ENCODE results near the gene ZNF543.
"Not testable (repeated sequence)": the region's sequence is repeated elsewhere in the genome, so short reads cannot be mapped to it uniquely, and the experiment has no call there.

Gene ZNF543

DNA sequence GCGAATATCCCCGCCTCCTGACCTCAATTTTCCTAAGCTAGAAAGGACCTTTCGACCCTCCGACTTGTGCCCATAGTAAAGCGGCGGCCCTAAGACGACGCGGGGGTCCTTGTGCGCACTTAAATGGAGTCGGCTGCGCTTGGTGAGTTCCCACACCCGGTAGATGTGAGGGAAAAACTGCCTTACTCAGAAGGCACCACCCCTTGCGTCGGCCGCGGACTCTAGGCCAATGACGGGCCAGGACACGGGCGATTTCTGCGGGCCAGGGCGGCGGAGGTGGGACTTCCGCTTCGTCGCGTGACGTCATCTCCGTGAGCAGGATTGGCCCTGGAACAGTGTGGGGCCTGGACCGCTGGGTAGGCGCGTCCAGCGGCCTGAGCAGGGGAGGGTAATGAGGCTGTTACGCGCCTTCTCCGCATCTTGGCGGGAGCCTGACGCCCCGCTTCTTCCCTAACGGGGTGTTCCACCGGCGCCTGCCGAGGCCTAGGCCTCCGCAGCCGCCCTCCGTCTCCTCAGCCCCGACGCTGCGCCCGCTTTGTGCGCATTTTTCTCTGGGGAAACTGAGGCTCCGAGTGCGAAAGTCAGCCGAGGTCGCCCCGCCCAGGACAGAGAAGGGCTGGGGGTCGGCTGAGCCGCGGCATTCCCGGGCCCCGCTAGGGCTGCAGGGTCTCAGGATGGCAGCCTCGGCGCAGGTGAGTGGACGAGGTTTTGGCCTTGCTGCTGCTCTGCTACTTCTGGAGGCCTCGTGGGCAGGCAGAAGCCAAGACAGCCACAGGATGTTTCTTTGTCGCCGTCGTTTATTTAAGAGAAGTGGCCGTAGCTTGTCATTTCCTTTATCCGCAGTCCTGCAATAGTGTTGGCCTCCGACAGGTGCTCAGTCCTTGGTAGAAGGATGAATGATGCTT lies at the start of gene ZNF543:
TSS of gene ZNF543 (plus strand) at position 293 of the 905 bp plus-strand sequence. CDS start at position 675, 382 bp downstream.
- in situ Hi-C loops (cut with HindIII; ENCODE audit: low sequenced_read_pairs): no loop called here

DNA sequence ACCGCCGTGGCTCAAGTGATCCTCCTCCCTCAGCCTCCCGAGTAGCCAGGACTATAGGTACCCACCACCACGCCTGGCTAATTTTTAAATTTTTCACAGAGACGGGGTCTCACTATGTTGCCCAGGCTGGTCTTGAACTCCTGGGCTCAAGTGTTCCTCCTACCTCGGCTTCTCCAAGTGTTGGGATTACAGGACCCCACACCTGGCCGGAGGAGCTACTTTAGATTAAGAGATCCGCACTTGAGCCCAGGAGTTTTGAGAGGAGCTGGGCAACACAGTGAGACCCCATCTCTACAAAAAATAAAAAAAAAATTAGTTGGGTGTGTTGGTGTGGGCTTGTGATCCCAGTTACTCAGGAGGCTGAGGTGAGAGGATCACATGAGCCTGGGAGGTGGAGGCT lies 49.0 kb upstream of the ZNF543 start:
- in situ Hi-C loops (cut with HindIII; ENCODE audit: low sequenced_read_pairs): no loop called here

DNA sequence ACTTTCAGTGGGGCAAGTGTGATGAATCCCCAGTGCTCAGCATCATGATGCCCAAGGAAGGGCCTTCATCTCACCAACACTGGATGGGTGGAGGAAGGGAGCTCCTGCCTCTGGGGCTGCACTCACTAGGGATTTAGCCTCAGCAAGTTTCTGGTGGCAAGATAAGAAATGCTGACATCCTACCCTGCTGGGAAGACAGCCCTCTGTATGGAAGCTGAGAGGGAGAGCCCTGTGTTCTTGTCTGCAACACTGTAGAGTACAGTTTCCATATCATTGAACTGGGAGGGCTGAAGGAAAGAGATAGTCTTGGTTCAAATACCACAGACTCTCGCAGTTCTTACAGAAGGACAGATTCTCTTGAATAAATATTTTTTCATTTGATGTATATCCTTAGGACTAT lies 47.3 kb upstream of the ZNF543 start:
- in situ Hi-C loops (cut with HindIII; ENCODE audit: low sequenced_read_pairs): no loop called here

- in situ Hi-C loops (cut with HindIII; ENCODE audit: low sequenced_read_pairs): no loop called here
These were observed 43.8 kb upstream of the ZNF543 start for GRCh38 chr19:57276430-57276829.

DNA sequence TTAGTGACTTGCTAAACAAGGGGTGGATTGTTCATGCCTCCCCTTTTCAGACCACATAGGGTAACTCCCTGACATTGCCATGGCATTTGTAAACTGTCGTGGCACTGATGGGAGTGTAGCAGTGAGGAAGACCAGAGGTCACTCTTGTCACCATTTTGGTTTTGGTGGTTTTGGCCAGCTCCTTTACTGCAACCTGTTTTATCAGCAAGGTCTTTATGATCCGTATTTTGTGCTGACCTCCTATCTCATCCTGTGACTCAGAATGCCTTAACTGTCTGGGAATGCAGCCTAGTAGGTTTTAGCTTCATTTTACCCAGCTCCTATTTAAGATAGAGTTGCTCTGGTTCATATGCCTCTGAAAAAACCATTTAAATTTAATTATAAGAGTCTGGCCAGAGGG lies 41.8 kb upstream of the ZNF543 start:
- in situ Hi-C loops (cut with HindIII; ENCODE audit: low sequenced_read_pairs): not testable (repeated sequence)

- in situ Hi-C loops (cut with HindIII; ENCODE audit: low sequenced_read_pairs): no loop called here
These were observed 40.7 kb upstream of the ZNF543 start for GRCh38 chr19:57279418-57280164.

DNA sequence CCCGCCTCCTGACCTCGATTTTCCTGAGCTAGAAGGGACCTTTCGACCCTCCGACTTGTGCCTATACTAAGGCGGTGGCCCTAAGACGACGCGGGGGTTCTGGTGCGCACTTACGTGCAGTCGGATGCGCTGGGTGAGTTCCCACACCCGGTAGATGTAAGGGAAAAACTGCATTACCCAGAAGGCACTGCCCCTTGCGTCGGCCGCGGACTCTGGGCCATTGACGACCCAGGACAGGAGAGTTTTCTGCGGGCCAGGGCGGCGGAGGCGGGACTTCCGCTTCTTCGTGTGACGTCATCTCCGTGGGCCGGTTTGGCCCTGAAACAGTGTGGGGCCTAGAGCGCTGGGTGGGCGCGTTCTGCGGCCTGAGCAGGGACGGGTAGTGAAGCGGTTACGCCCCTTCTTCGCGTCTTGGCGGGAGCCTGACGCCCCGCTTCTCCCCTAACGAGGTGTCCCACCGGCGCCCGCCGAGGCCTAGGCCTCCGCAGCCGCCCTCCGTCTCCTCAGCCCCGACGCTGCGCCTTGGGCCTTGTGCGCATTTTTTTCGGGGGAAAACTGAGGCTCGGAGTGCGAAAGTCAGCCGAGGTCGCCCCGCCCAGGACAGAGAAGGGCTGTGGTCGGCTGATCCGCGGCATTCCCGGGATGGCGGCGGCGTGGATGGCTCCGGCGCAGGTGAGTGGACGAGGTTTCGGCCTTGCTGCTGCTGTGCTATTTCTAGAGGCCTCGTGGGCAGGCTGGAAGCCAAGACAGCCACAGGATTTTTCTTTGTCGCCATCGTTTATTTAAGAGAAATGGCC lies 39.9 kb upstream of the ZNF543 start, which contains the start of gene ZNF460:
TSS of gene ZNF460 (plus strand) at position 321 of the 797 bp plus-strand sequence. CDS start at position 643, 322 bp downstream.
- in situ Hi-C loops (cut with HindIII; ENCODE audit: low sequenced_read_pairs): no loop called here

DNA sequence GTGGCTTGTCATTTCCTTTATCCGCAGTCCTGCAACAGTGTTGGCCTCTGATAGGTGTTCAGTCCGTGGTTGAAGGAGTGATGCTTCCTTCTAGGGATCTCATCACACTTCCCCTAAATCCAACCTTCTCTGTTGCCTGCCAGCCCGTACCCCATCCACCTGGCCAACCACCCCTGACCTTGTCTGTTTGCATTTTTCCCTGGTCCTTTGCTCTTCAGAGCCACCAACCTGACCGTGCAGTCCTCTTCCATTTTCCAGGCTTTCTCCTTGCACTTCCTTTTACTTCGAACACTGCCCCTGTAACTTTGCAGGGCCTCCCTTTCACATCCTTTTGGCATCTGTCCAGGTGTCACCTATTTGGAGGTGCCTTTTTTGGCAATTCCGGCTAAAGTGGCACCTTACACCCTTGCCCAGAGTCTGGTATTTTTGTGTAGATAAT lies 39.3 kb upstream of the ZNF543 start:
- in situ Hi-C loops (cut with HindIII; ENCODE audit: low sequenced_read_pairs): no loop called here

DNA sequence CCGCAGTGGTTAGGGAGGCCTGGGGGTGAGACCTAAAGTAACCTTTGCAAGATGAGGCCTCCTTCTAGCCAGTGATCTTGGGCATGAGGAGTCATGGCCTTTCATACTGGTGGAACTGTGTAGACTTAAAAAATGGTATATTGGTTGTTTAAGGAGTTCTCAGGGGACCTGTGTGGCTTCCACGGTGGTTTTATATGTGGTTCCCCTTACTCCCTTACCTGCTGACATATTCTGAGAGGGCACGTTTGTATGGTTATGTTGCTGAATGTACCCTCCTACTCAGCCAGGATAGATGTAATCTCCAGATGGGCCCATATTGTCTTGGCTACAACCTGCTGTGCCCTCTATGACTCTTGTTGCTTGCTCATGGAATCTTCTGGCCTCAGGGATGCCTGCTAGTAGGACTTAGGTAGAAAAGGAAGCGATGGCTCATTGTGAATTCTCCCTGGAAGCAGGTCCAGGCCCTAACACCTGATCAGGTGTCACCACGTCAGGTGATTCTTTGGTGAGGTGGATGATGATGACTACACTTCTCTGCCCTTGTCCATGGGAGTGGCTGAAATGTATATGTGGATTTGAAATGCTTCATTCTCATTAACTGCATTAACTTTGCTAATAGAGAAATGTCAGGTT lies 38.1 kb upstream of the ZNF543 start:
- in situ Hi-C loops (cut with HindIII; ENCODE audit: low sequenced_read_pairs): no loop called here

DNA sequence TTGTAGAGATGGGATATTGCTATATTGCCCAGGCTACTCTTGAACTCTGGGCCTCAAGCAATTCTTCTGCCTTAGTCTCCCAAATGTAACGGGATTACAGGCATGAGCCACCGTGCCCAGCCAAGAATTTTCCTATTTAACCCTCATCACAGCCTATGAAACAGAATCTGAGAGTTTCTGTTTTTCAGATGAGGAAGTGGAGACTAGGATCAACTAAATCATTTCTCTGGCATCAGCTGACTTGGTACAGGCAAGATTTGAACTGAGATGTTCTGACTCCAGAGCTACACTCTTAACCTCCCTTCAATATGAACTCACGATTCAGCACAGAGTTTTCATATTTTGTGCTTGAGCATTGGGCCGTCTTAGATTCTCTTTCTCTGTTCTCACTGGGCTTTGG lies 31.9 kb upstream of the ZNF543 start:
- in situ Hi-C loops (cut with HindIII; ENCODE audit: low sequenced_read_pairs): no loop called here

- in situ Hi-C loops (cut with HindIII; ENCODE audit: low sequenced_read_pairs): no loop called here
These were observed 29.3 kb upstream of the ZNF543 start for GRCh38 chr19:57290970-57291369.

DNA sequence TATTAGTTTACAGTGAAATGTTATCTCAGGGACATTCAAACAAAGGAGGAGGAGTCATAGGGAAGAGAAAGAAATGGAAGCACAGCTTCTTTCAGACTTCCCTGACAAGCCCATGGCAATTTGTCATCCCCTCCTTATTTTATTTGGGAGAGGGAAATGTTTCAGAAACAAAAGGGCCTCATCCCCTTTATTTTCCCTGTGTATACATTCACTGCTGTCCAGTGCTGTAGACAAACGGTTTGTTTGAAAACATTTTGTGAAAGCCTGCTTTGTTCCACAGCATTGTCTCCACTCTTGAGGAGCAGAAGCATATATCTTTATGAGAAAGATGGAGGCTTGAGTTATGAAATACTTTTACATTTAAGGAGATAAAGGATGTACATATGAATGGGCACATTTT lies 27.7 kb upstream of the ZNF543 start:
- in situ Hi-C loops (cut with HindIII; ENCODE audit: low sequenced_read_pairs): no loop called here

- in situ Hi-C loops (cut with HindIII; ENCODE audit: low sequenced_read_pairs): no loop called here
These were observed 26.6 kb upstream of the ZNF543 start for GRCh38 chr19:57293719-57294118.

DNA sequence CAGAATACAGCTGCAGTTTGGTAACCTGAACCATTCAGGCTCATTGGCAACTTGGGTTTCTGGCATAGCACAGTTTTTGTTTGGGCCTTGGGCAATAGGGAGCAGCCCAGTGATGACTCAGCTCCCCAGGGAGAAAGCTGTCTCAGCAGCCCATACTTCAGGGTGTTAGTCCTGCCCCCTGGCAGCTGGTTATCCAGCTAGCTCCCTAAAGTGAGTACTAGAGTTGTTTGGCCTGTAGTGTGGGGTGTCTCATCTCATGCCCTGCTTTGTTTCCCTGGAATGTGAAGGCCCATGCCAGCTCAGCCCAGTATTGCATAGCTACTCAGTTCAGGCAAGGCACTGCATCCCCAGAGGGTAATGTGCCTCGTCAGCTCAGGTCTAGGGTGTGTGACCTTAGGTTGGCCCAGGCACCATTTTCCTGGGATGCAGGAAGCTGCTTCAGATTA lies 18.2 kb upstream of the ZNF543 start:
- in situ Hi-C loops (cut with HindIII; ENCODE audit: low sequenced_read_pairs): loop anchor here (5.0 kb wide), 1 partner anchor 50 kb away; no protein-coding TSS in a partner anchor

DNA sequence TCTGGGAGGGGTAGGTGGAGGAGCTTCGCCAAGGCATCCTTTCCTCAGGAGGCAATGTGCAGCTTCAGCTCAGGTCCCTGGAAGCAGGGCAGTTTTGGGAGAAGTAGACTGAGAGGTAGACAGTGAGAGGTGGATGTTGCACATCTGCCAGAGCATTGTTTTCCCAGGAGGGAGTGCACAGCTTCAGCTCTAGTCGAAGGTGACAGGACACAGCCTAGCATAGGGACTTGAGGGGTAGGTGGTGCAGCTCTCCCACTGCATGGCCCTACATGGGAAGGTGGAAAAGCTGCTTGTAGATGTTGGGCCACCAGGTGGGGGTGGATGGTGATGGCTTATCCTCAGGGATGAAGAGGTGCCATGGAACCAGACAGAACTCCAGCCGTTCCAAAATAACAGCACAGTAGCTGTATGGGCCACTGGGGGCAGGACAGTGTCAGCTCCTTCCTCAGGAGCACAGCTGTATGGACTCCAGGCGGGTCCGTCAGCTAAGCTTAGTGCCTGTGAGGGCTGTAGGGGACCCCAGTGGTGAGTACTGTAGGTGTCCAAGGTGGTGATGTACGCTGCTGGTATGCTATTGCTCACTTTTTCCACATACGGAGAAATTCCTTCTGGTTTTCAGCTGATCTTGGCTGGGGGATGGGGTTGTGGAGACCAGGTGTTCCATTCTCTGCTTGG lies 17.4 kb upstream of the ZNF543 start:
- in situ Hi-C loops (cut with HindIII; ENCODE audit: low sequenced_read_pairs): loop anchor here (5.0 kb wide), 1 partner anchor 51 kb away; no protein-coding TSS in a partner anchor

DNA sequence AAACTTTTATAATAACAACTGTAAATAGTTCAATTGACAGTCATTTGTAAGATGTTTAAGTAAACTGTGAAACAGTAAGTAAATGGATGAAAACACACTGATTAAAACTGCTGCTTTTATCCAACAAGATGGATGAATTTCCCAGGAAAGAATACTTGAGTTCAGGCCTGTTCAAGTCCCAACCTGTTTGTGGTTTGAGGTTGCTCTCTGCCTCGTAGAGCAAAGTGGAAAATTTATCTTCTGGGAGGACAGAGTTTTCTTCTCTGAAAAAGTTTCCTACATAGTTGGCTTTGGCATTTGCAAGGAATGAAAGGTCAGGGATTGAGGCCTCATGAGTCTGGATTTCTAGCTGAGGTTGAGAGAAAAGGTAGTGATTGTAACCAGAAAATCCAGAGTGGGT lies 15.2 kb upstream of the ZNF543 start:
- in situ Hi-C loops (cut with HindIII; ENCODE audit: low sequenced_read_pairs): no loop called here

DNA sequence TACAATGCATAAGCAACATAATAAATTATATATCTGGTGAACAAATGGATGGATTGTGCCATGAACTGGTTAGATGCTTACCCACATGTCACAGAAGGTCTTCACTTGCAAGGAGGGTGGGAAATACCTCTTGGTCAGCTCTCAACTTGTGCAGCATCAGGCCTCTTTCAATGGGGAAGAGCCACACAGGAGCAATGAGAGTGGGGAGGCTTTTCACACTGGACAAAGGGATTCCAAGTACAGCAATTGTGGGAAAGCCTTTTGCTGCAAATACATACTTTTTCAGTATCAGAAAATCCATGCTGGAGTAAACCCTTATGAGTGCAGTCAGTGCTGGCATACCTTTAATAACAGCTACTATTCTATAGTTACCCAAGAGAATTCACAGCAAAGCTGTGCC lies 11.8 kb upstream of the ZNF543 start:
- in situ Hi-C loops (cut with HindIII; ENCODE audit: low sequenced_read_pairs): no loop called here

DNA sequence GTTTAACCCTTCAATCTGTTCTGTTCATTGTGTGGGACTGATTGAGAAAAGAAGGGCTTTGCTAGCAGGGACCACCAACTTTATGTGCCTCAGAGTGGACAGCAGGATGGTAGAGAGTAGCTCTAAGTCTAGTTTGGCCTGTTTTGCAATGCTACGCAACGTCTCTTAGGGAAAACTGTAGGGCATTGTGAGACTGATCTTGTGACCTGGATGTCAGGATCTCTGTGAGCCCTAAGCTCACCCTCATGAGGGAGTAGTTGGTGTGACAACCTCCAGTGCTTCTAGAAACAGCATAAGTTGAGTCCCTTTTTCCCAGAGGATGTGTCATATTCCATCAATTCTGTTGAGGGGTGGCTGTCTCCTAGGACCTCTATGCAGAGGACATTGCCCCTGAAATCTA lies 9.5 kb upstream of the ZNF543 start:
- in situ Hi-C loops (cut with HindIII; ENCODE audit: low sequenced_read_pairs): no loop called here

- in situ Hi-C loops (cut with HindIII; ENCODE audit: low sequenced_read_pairs): no loop called here
These were observed 6.1 kb upstream of the ZNF543 start for GRCh38 chr19:57314146-57314545.

DNA sequence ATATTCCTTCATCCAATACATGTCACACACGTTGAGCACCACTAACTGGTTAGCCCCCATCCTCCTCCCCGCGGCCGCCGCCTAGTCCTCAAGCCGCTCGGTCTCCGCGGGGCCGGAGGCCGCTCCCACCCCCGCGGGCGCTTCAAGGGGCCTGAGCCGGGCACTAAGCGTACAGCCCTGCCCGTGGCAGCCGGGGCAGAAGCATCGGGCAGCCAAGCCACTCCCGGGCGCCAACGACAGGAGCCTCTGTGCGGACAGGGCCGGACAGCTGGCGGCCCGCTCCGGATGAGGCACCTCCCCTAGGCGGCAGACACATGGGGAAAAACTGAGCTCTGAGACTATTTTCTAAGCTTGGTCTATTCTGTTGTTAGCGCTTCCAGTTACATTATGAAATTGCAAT lies 2.8 kb upstream of the ZNF543 start:
- in situ Hi-C loops (cut with HindIII; ENCODE audit: low sequenced_read_pairs): no loop called here

Measured in endothelial cell of hepatic sinusoid (primary cell).